ACHN (cell line): ENCODE results near the gene RTN3.
"Not testable (repeated sequence)": the region's sequence is repeated elsewhere in the genome, so short reads cannot be mapped to it uniquely, and the experiment has no call there.

Source experiments
- DNase-seq: peaks from one replicate; pipeline ENCODE4 v3.0.0-alpha.2; 2015
- in situ Hi-C: cut with HindIII; loops from 2 replicates; pipeline ENCODE4 v1.10.0; 2017; ENCODE audit warnings: low sequenced_read_pairs, low pct_ligation_motif_present, low pct_unique_long_range_greater_than_20kb

Gene RTN3

GRCh38 chr11:63765688-63766241, 84.5 kb downstream of the RTN3 start:
- no peak for DNase-seq
- in situ Hi-C loops, result no loop called here

- in situ Hi-C loops, result no loop called here
- no peak for DNase-seq
These were observed 85.4 kb downstream of the RTN3 start for GRCh38 chr11:63766531-63767235.

- in situ Hi-C loops, result no loop called here
- DNase-seq, result no peak
These were observed 85.9 kb downstream of the RTN3 start for GRCh38 chr11:63767267-63767564.

GRCh38 chr11:63767565-63768236, 86.4 kb downstream of the RTN3 start:
- in situ Hi-C loops, result no loop called here
- DNase-seq, result peak; percentile 57

- in situ Hi-C loops, result no loop called here
- DNase-seq, result peak; percentile 50
These were observed 87.1 kb downstream of the RTN3 start, which contains the start of gene ZFTA for GRCh38 chr11:63768237-63769041. ZFTA (minus strand) TSS chr11:63768775; CDS start chr11:63768622, 153 bp downstream.

- in situ Hi-C loops, result no loop called here
- DNase-seq, result peak; percentile 37
These were observed 87.9 kb downstream of the RTN3 start for GRCh38 chr11:63769042-63769713.

- in situ Hi-C loops, result no loop called here
- DNase-seq, result no peak
These were observed 88.6 kb downstream of the RTN3 start for GRCh38 chr11:63769714-63770455.

GRCh38 chr11:63770763-63771162, 89.5 kb downstream of the RTN3 start:
- DNase-seq, result no peak
- in situ Hi-C loops, result no loop called here

- in situ Hi-C loops, DNase-seq: not testable (repeated sequence)
These were observed 90.5 kb downstream of the RTN3 start for GRCh38 chr11:63771741-63772318.

- in situ Hi-C loops, result no loop called here
- no peak for DNase-seq
These were observed 93.9 kb downstream of the RTN3 start for GRCh38 chr11:63775191-63775590.

- no peak for DNase-seq
- in situ Hi-C loops, result no loop called here
These were observed 97.7 kb downstream of the RTN3 start for GRCh38 chr11:63779039-63779438.

- in situ Hi-C loops, result no loop called here
These were observed 101.4 kb downstream of the RTN3 start for GRCh38 chr11:63782749-63783148.

GRCh38 chr11:63783925-63784592, 102.8 kb downstream of the RTN3 start:
- in situ Hi-C loops, result no loop called here
- no peak for DNase-seq

More at GRCh38 chr11:63782749-63783148, 101.4 kb downstream of the RTN3 start:
- no peak for DNase-seq

- DNase-seq, result no peak
- in situ Hi-C loops, result no loop called here
These were observed 104.5 kb downstream of the RTN3 start for GRCh38 chr11:63785823-63786222.

GRCh38 chr11:63791495-63792167, 110.3 kb downstream of the RTN3 start:
- no peak for DNase-seq
- in situ Hi-C loops, result no loop called here

GRCh38 chr11:63793161-63793560, 111.9 kb downstream of the RTN3 start:
- in situ Hi-C loops, result no loop called here

GRCh38 chr11:63795066-63795465, 113.8 kb downstream of the RTN3 start:
- DNase-seq, result no peak
- in situ Hi-C loops, result no loop called here

More at GRCh38 chr11:63793161-63793560, 111.9 kb downstream of the RTN3 start:
- DNase-seq, result no peak
